ENCODE measurements around the gene NACC2.
"Not testable (repeated sequence)": the region's sequence is repeated elsewhere in the genome, so short reads cannot be mapped to it uniquely, and the experiment has no call there.

Gene NACC2

DNA sequence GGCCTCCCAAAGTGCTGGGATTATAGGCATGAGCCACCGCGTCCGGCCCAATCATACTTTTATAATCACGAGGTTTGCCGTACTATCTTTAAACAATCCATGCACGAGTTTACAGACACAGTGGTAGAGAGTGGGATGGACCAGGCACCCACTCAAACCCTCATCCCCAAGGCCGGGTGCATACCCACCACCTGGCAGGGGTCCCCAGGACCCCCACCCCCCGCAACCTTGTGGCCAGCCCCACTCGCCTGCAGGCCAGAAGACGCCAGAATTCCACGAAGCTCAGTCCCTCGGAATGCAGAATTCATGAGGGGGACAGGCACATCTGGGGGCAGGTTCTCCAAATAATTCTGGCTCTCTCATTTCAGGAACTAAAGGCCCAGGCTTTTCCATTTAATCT, 17.1 kb downstream of the NACC2 start:
- TF ChIP-seq, protein P1, sequence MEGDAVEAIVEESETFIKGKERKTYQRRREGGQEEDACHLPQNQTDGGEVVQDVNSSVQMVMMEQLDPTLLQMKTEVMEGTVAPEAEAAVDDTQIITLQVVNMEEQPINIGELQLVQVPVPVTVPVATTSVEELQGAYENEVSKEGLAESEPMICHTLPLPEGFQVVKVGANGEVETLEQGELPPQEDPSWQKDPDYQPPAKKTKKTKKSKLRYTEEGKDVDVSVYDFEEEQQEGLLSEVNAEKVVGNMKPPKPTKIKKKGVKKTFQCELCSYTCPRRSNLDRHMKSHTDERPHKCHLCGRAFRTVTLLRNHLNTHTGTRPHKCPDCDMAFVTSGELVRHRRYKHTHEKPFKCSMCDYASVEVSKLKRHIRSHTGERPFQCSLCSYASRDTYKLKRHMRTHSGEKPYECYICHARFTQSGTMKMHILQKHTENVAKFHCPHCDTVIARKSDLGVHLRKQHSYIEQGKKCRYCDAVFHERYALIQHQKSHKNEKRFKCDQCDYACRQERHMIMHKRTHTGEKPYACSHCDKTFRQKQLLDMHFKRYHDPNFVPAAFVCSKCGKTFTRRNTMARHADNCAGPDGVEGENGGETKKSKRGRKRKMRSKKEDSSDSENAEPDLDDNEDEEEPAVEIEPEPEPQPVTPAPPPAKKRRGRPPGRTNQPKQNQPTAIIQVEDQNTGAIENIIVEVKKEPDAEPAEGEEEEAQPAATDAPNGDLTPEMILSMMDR (IDR thresholded peaks at IDR 0.05; ENCODE audit: insufficient read depth, low read depth, low read length, missing control alignments) = no peak
- no peak for DNase-seq (ENCODE audit: low read depth)
- H3K4me3 ChIP-seq (ENCODE audit: low read length) = no peak overlapping the region

DNA sequence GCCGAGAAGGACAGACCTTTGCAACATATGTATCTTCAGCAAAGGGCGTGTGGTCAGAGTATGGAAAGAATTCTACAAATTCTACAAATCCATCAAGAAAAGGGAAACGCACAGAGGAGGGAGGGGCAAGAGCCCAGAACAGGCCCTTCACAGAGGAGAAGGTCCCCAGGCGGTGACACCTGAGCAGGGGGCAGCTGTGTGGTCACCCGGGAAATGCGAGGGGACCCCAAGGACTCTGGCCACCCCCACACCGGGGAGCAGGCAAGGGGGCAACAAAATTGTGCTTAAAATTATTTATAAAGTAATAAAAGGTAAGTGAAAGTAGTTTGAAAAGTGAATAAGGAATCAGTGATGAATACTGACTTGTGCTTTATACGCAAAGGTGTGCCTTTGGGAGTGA, 17.6 kb downstream of the NACC2 start:
- no peak overlapping the region for H3K4me3 ChIP-seq (ENCODE audit: low read length)
- no peak for DNase-seq (ENCODE audit: low read depth)
- TF ChIP-seq, protein P1 (IDR thresholded peaks at IDR 0.05; ENCODE audit: insufficient read depth, low read depth, low read length, missing control alignments) = no peak

DNA sequence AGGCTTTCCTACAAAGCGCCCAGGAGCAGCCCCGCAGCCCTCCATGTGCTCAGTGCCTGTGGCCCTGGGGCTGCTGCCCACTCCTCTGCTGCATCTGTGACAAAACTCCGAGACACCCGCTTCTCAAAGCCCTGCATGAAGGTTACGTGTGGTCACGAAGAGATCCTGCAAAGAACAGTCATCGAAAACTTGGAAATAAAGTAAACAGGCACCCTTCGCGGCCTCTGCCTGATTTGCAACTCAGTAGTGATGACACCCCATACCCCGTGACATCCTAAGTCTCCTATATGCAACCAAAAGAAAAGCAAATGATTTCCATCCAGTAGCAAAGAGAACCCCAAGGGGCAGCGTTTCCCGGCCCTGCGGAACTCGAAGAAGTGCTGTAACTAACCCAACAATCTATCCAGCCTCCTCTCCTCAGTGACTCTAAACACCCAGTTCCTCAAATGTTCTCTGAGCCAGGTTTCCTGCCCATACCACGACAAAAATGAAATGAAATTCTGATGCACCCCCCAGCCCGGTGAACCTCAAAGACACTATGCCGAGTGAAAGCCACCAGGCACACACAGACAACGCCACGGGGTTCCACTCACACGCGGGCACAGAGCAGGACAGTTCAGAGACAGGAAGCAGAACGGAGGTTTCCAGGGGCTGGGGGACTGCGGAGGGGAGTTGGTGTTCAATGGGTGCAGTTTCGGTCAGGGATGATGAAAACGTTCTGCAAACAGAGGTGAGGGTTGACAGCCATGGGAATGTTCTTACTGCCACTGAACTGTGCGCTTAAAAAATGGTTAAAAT, 19.0 kb downstream of the NACC2 start:
- TF ChIP-seq, protein P1 (IDR thresholded peaks at IDR 0.05; ENCODE audit: insufficient read depth, low read depth, low read length, missing control alignments) = no peak
- H3K4me3 ChIP-seq (ENCODE audit: low read length) = no peak overlapping the region
- DNase-seq (ENCODE audit: low read depth) = no peak

DNA sequence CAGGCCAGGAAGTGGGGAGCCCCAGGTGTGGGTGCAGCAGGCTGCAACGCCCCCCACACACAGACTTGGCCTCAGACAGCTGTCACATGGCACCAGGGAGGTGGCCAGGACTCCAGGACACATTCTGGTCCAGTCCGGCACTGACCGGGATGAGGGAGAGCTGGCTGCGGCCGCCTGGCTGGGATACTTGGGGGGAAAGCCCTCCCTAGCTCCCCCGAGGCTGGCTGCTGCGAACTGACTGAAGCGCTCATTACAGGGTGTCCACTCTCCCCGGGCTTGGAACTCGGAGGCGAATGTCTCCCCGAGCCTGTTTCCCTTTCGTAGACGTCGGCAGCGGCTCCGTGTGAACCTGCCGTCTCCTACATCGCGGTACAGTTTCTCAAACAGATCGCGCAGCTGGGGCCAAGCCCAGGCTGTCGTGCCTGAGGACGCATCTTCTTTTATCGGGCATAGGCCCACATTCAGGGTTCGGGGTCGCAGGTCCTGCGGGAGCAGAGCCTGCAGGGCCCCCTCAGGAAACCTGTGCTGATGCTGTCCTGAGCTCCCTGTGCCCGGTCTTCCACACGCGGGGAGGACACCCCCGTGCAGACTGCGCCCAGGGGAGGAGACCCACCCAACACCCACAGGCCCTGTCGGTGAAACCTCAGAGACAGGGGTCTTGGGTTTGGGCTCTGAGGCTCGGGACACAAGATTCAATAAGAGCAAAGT, 19.8 kb downstream of the NACC2 start:
- DNase-seq (ENCODE audit: low read depth) = no peak
- TF ChIP-seq, protein P1 (IDR thresholded peaks at IDR 0.05; ENCODE audit: insufficient read depth, low read depth, low read length, missing control alignments) = no peak
- no peak overlapping the region for H3K4me3 ChIP-seq (ENCODE audit: low read length)

DNA sequence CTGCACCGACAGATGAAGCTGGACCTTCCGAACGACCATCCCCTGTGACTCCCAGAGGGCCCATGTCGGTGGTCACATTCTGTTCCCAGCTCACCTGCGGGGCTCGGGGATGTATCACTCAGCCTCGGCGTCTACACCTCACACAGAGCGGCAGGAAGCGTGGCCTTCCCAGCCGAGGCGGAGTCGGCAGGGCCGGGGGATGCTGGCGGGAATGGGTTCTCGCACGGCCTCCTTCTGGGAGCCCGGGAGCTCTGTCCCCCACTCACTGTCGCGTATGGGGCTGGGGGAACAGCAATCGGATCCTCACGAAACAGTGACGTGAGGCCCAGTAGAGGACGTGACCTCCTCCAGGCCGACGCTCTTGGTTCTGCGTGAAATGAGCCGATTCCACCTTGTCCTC, 20.4 kb downstream of the NACC2 start:
- no peak overlapping the region for H3K4me3 ChIP-seq (ENCODE audit: low read length)
- DNase-seq (ENCODE audit: low read depth) = no peak
- TF ChIP-seq, protein P1 (IDR thresholded peaks at IDR 0.05; ENCODE audit: insufficient read depth, low read depth, low read length, missing control alignments) = no peak

DNA sequence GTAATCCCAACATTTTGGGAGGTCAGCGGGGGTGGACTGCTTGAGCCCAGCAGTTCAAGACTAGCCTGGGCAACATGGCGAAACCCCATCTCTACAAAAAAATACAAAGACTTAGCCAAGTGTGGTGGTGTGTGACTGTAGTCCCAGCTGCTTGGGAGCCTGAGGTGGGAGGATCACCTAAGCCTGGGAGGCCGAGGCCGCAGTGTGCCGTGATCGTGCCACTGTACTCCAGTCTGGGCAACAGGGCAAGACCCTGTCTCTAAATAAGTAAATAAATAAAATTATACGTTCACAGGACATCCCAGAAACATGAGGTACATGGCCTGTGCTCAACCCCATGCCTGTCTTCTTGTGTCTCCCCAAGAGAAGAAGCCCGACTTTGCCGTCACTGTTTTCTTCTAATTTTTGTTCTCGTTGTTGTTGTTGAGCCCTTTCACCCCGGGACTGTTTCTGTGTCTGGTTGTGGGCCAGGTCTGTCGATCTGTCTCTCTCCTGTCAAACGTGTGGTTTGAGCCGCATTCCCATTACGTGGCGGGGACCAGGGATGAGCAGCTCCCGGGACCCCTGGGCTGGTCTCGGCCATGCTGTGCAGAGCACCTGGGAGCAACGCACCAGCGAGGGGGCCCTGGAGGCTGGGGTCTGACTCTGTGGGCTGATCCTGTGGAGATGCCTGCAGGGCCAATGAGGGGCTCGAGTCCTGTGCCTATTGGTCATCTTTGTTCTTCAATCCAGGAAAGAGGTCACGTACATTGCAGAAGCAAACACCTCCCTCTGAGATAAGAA, 32.2 kb downstream of the NACC2 start:
- TF ChIP-seq, protein P1 (IDR thresholded peaks at IDR 0.05; ENCODE audit: insufficient read depth, low read depth, low read length, missing control alignments) = no peak

DNA sequence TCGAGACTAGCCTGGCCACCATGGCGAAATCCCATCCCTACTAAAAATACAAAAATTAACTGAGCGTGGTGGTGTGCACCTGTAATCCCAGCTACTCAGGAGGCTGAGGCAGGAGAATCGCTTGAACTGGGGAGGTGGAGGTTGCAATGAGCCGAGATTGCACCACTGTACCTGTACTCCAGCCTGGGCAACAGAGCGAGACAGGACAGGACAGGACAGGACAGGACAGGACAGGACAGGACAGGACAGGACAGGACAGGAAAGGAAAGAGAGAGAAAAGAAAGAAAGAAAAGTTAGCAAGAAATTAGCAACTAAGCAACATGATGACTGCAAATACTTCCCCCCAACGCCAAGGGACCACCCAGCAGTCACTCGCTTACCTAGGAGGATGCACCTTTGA, 33.2 kb downstream of the NACC2 start:
- peak; percentile 65 for DNase-seq (ENCODE audit: low read depth)
- H3K4me3 ChIP-seq (ENCODE audit: low read length) = not testable (repeated sequence)

More for the DNA sequence above, 32.2 kb downstream of the NACC2 start:
- no peak for DNase-seq (ENCODE audit: low read depth)
- no peak overlapping the region for H3K4me3 ChIP-seq (ENCODE audit: low read length)
